Neural progenitor cell (in vitro differentiated cells): ENCODE results near the gene RXRG. TPM values are rescaled to one million over a fixed set of nuclear protein-coding genes. Genes with fewer than 3 reads are reported as not detected.

Experiments used
- DNase-seq: peaks from one replicate; pipeline ENCODE4 v3.0.0-alpha.2; 2016; ENCODE audit warnings: low spot score
- H2AFZ ChIP-seq: fragments of 200-600 bp; sonication (generic); replicated peaks from 2 replicates; pipeline ENCODE4 v1.6.1; 2016; ENCODE audit warnings: antibody characterized with exemption
- H3F3A ChIP-seq: fragments of 200-600 bp; sonication (generic); 2 replicates; pipeline ENCODE4 v1.6.1; 2016; ENCODE audit warnings: antibody characterized with exemption, low read depth
- H3K27ac ChIP-seq: fragments of 200-600 bp; sonication (generic); 2 replicates; pipeline ENCODE4 v1.5.1; 2016; ENCODE audit warnings: mild to moderate bottlenecking
- H3K27me3 ChIP-seq: fragments of 200-600 bp; sonication (generic); 2 replicates; pipeline ENCODE4 v1.6.1; 2016; ENCODE audit warnings: mild to moderate bottlenecking, moderate library complexity
- H3K36me3 ChIP-seq: fragments of 200-600 bp; sonication (generic); 2 replicates; pipeline ENCODE4 v1.5.1; 2016
- H3K4me1 ChIP-seq: fragments of 200-600 bp; sonication (generic); 2 replicates; pipeline ENCODE4 v1.6.1; 2016; ENCODE audit warnings: mixed run types
- H3K4me2 ChIP-seq: fragments of 200-600 bp; sonication (generic); 2 replicates; pipeline ENCODE4 v1.6.1; 2016
- H3K4me3 ChIP-seq: fragments of 200-600 bp; sonication (generic); 2 replicates; pipeline ENCODE4 v1.5.1; 2016
- H3K79me2 ChIP-seq: fragments of 200-600 bp; sonication (generic); 2 replicates; pipeline ENCODE4 v1.6.1; 2016; ENCODE audit warnings: low read depth
- H3K9ac ChIP-seq: fragments of 200-600 bp; sonication (generic); 2 replicates; pipeline ENCODE4 v1.6.1; 2016
- H3K9me3 ChIP-seq: fragments of 200-600 bp; sonication (generic); 2 replicates; pipeline ENCODE4 v1.5.1; 2016; ENCODE audit warnings: low read depth
- H4K20me1 ChIP-seq: fragments of 200-600 bp; sonication (generic); 2 replicates; pipeline ENCODE4 v1.6.1; 2016; ENCODE audit warnings: low read depth
- H3K27ac Mint-ChIP-seq: 3 replicates; pipeline ENCODE4 v1.8.0; 2021; ENCODE audit warnings: mixed read lengths
- H3K27me3 Mint-ChIP-seq: 2 replicates; pipeline ENCODE4 v1.8.0; 2022; ENCODE audit warnings: low read depth, mild to moderate bottlenecking, inconsistent platforms, moderate library complexity, mixed read lengths; ENCODE audit not compliant: insufficient read depth
- H3K36me3 Mint-ChIP-seq: 3 replicates; pipeline ENCODE4 v1.8.0; 2021; ENCODE audit warnings: mixed read lengths
- H3K4me1 Mint-ChIP-seq: 3 replicates; pipeline ENCODE4 v1.8.0; 2021; ENCODE audit warnings: mixed read lengths
- H3K4me3 Mint-ChIP-seq: 3 replicates; pipeline ENCODE4 v1.8.0; 2021; ENCODE audit warnings: mild to moderate bottlenecking, moderate library complexity, mixed read lengths
- H3K9me3 Mint-ChIP-seq: 3 replicates; pipeline ENCODE4 v1.8.0; 2020; ENCODE audit warnings: mixed read lengths
- CTCF ChIP-seq: fragments of 200-600 bp; sonication (generic); IDR thresholded peaks from 2 replicates; pipeline ENCODE4 v1.5.1; 2017; ENCODE audit warnings: antibody characterized with exemption, mild to moderate bottlenecking
- EZH2 ChIP-seq: fragments of 200-600 bp; sonication (generic); IDR thresholded peaks from 2 replicates; pipeline ENCODE4 v1.6.1; 2017; ENCODE audit warnings: antibody characterized with exemption, mild to moderate bottlenecking, moderate library complexity
- EZH2phosphoT487 ChIP-seq: fragments of 200-600 bp; sonication (generic); IDR thresholded peaks from 2 replicates; pipeline ENCODE4 v1.6.1; 2017; ENCODE audit warnings: antibody characterized with exemption
- total RNA-seq: library from RNA; depleted of rRNA; stranded (reverse); fragments of >200 nt; gene quantifications from 2 replicates; pipeline ENCODE4 v1.2.3, GENCODE V29; 2015; ENCODE audit warnings: low replicate concordance

The RXRG gene
- total RNA-seq, 1 donor from 2014 or later = not detected

- DNase-seq = peak; percentile 40
- Histone ChIP-seq H3K27me3 (peaks cover 4% of the 10 kb centered on the region), H3K79me2 (no peaks in the 10 kb centered on the region), H3K9ac (no peak overlapping the region), H3K36me3 (no peaks in the 10 kb centered on the region), H4K20me1 (no peaks in the 10 kb centered on the region), H3K9me3 (no peaks in the 10 kb centered on the region), H2AFZ (no peak overlapping the region), H3F3A (no peaks in the 10 kb centered on the region), H3K4me2 (no peak overlapping the region), H3K4me3 (no peak overlapping the region), H3K27ac (no peak overlapping the region), H3K4me1 (peaks cover 15% of the 10 kb centered on the region)
- TF ChIP-seq EZH2 = no peak
- TF ChIP-seq CTCF = no peak
- no peak for TF ChIP-seq EZH2phosphoT487
- Mint-ChIP-seq H3K9me3 (no peaks in the 10 kb centered on the region), H3K4me1 (peaks cover 47% of the 10 kb centered on the region), H3K36me3 (no peaks in the 10 kb centered on the region), H3K4me3 (no peak overlapping the region), H3K27me3 (peaks cover 12% of the 10 kb centered on the region), H3K27ac (peak overlapping the region; percentile 88)
These were observed 10.6 kb downstream of the RXRG start for GRCh38 chr1:165434281-165434680.

DNA sequence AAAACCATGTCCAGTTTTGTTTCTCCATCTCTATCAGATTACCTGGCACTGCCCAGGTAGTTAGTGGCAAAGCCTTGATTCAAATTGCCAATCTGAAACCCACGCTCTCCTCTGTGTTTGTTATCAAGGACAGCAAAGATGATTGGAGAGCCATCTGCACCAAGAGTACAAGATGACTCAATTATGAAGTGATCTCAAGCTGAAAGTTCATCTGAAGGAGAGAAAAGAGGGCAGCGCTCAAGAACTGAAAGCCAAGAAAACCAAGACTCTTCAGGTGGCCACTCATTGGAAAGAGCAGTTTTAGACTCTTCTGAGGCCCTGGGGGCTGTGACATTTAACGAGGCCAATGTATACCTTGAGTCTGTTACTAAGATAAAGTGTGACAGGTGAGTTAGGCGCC lies 13.8 kb downstream of the RXRG start:
- peaks cover 12% of the 10 kb centered on the region for H3K27me3 Mint-ChIP-seq
- Histone ChIP-seq H3K27me3 (no peaks in the 10 kb centered on the region), H3F3A (no peaks in the 10 kb centered on the region), H3K4me1 (peaks cover 9% of the 10 kb centered on the region), H3K4me2 (no peak overlapping the region), H3K9ac (no peak overlapping the region), H3K36me3 (no peaks in the 10 kb centered on the region), H3K4me3 (no peak overlapping the region), H3K9me3 (no peaks in the 10 kb centered on the region), H4K20me1 (no peaks in the 10 kb centered on the region), H3K27ac (no peak overlapping the region), H3K79me2 (no peaks in the 10 kb centered on the region), H2AFZ (no peak overlapping the region)
- H3K27ac Mint-ChIP-seq = no peak overlapping the region
- no peaks in the 10 kb centered on the region for H3K9me3 Mint-ChIP-seq
- no peak for DNase-seq
- H3K4me1 Mint-ChIP-seq = peaks cover 32% of the 10 kb centered on the region
- H3K4me3 Mint-ChIP-seq = no peak overlapping the region
- H3K36me3 Mint-ChIP-seq = no peaks in the 10 kb centered on the region
- no peak for TF ChIP-seq EZH2
- no peak for TF ChIP-seq CTCF
- TF ChIP-seq EZH2phosphoT487 = no peak

DNA sequence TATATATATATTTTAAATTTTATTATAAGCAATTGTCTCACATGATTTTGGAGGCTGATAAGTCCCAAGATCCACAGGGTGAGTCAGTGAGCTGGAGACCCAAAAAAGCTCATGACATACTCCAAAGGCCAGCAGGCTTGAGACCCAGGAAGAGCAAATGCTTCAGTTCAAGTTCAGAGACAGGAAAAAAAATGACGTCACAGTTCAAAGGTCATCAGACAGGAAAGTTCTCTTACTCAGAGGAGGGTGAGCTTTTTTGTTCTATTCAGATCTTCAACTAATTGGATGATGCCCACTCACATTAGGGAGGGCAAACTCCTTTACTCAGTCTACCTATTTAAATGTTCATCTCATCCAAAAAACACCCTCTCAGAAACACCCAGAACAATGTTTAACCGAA lies 18.2 kb downstream of the RXRG start:
- Histone ChIP-seq H2AFZ (no peak overlapping the region), H3K4me1 (no peaks in the 10 kb centered on the region), H3K9ac (no peak overlapping the region), H3K4me3 (no peak overlapping the region), H3F3A (no peaks in the 10 kb centered on the region), H4K20me1 (no peaks in the 10 kb centered on the region), H3K79me2 (no peaks in the 10 kb centered on the region), H3K9me3 (no peaks in the 10 kb centered on the region), H3K27ac (no peak overlapping the region), H3K36me3 (no peaks in the 10 kb centered on the region), H3K27me3 (no peaks in the 10 kb centered on the region), H3K4me2 (no peak overlapping the region)
- Mint-ChIP-seq H3K4me1 (peaks cover 3% of the 10 kb centered on the region), H3K36me3 (no peaks in the 10 kb centered on the region), H3K9me3 (no peaks in the 10 kb centered on the region), H3K27me3 (peaks cover 10% of the 10 kb centered on the region), H3K27ac (no peak overlapping the region), H3K4me3 (no peak overlapping the region)
- no peak for DNase-seq
- no peak for TF ChIP-seq EZH2phosphoT487
- TF ChIP-seq CTCF = no peak

DNA sequence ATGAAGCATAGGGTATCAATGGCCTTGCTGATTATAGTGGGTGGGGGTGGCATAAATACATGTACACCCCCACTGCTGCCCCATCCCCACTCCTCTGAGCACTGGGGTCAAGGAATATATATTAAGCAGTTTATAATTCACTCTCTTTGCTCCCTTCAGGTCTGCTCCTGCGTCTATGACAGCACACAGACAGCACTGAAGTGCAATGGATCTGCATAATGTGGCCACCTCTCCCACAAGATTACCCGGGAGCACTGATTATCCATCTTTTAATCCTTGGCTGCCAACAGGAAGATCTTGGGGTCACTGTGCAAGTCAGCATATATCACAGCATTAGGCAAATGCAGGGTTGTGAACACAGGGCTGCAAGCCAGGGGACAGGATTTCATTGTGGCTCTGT lies 19.3 kb downstream of the RXRG start:
- Mint-ChIP-seq H3K36me3 (no peaks in the 10 kb centered on the region), H3K27ac (no peak overlapping the region), H3K4me3 (no peak overlapping the region), H3K4me1 (peaks cover 3% of the 10 kb centered on the region), H3K9me3 (no peaks in the 10 kb centered on the region), H3K27me3 (peaks cover 5% of the 10 kb centered on the region)
- Histone ChIP-seq H3K79me2 (no peaks in the 10 kb centered on the region), H3F3A (no peaks in the 10 kb centered on the region), H3K9ac (no peak overlapping the region), H3K36me3 (no peaks in the 10 kb centered on the region), H4K20me1 (no peaks in the 10 kb centered on the region), H3K4me2 (no peak overlapping the region), H3K27me3 (no peaks in the 10 kb centered on the region), H3K9me3 (no peaks in the 10 kb centered on the region), H3K27ac (no peak overlapping the region), H3K4me3 (no peak overlapping the region), H3K4me1 (no peaks in the 10 kb centered on the region), H2AFZ (no peak overlapping the region)
- no peak for DNase-seq
- TF ChIP-seq EZH2phosphoT487 (no peak), CTCF (no peak), EZH2 (no peak)
